ENCODE measurements around the gene AK9. TPM values are rescaled to one million over a fixed set of nuclear protein-coding genes. Genes with fewer than 3 reads are reported as not detected.

The AK9 gene
- total RNA-seq, 4 donors from 2014 or later = 9.1 to 15.7 (median 13.2) TPM

DNA sequence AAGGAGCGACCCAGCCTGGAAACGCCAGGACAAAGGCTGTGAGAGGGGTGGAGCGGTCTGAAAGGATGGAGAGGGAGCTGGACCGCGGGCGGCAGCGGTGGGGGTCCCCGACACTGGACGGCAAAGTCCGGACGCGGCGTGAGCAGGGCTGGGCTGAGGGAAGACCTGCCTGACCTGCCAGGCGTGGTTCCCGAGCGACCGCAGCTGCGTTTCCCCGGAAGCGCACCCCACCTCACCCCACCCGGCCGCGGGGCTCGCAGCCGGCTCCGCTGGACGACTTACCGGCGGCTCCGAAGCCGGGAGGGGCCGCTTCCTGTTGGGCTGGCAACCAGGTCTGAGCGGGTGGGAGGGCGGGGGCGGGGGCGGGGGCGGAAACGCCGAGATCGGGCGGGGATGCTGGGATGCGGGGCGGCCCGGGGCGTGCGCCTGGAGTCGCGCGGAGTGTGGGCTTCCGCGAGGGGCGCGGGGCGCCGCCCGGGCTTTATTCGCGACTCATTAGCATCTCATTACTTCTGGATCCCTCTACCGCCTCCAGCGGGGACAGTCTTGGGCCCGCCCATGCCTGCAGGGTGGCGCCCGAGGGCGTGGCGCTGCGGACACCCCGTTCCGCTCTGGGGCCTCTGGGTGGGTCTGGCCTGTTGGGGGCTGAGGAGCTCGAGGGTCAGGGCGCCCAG lies 235.4 kb downstream of the AK9 start, which contains the start of gene MICAL1:
Gene MICAL1 (minus strand): TSS at position 336 of the 674 bp plus-strand sequence. CDS start 1,576 bp downstream, outside the sequence.
- ATAC-seq = peak; percentile 73
- H3K36me3 ChIP-seq = peaks cover 0 to 13% of the 10 kb centered on the region in 2 donors
- WGBS, 2 donors (ENCODE audit: low coverage in 1 of 2) = 0% methylated on average over 8 to 13 of the region's 70 CpGs
- no peaks in the 10 kb centered on the region for H3K9me3 ChIP-seq
- no peaks in the 10 kb centered on the region for H3K27me3 ChIP-seq
- H3K27ac ChIP-seq = peak within 1 kb of the TSS in 3 of 4 donors; percentile 76 to 82 (median 81)
- H3K4me3 ChIP-seq = peak within 1 kb of the TSS; percentile 60 to 87
- H3K4me1 ChIP-seq = peaks cover 0 to 38% (median 12%) of the 10 kb centered on the region in 3 donors
- TF ChIP-seq POLR2A (IDR thresholded peaks at IDR 0.05) (peak; percentile 20 to 24), EP300 (IDR thresholded peaks at IDR 0.05) (no peak)
- TF ChIP-seq, protein P1, sequence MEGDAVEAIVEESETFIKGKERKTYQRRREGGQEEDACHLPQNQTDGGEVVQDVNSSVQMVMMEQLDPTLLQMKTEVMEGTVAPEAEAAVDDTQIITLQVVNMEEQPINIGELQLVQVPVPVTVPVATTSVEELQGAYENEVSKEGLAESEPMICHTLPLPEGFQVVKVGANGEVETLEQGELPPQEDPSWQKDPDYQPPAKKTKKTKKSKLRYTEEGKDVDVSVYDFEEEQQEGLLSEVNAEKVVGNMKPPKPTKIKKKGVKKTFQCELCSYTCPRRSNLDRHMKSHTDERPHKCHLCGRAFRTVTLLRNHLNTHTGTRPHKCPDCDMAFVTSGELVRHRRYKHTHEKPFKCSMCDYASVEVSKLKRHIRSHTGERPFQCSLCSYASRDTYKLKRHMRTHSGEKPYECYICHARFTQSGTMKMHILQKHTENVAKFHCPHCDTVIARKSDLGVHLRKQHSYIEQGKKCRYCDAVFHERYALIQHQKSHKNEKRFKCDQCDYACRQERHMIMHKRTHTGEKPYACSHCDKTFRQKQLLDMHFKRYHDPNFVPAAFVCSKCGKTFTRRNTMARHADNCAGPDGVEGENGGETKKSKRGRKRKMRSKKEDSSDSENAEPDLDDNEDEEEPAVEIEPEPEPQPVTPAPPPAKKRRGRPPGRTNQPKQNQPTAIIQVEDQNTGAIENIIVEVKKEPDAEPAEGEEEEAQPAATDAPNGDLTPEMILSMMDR (IDR thresholded peaks at IDR 0.05) = peak in 3 of 4 experiments; percentile 26 to 47 (median 39)

DNA sequence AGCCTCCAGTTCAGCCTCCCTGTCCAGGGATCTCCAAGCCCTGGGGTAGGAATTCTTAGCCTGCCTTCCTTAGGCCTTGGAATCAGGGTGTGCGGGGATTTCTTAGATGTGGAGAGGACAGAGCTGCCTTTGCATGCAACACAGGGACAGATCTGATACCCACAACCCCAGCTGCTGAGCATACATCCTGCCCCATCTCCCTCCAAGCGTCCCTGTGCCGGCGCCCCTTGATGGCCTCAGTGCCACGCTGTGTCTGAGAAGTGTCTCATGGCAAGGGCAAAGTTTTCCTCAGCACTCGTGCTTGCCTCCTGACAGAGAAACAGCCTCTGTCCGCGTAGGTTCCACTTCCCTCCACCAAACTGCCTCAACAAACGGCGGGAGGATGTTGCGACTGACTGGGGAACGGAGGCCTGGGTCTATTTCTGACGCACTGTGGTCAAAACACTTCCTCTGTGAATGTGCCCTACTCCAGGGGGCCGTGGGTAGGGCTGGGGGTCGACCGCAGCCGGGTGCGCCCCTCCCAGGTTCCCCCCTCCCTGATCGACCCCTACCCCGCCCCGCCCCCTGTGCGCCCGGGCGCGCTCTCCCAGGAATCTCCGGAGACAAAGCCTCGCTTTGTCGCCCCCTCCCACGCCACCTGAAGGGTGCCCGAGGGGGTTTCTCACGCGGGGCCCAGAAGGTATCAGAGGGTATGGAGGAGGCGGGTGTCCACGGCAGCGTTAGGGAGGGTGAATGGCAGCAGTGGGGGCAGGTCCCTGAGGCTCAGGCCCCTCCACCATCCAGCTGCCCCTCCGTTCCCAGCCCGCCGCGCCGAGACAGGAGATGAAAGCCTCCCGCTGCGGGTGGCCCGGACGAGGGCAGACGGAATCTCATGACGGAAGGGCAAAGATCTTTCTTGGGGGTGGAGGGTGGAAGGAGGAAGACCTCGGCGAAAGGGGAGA lies 236.2 kb downstream of the AK9 start:
- TF ChIP-seq POLR2AphosphoS5 (IDR thresholded peaks at IDR 0.05) (no peak), EP300 (IDR thresholded peaks at IDR 0.05) (no peak), POLR2A (IDR thresholded peaks at IDR 0.05) (no peak)
- TF ChIP-seq, protein P1 (IDR thresholded peaks at IDR 0.05) = no peak
- Histone ChIP-seq H3K4me3 (peak overlapping the region; percentile 60 to 87), H3K9me3 (no peaks in the 10 kb centered on the region), H3K27me3 (no peaks in the 10 kb centered on the region), H3K27ac (peak overlapping the region in 3 of 4 donors; percentile 76 to 82 (median 81)), H3K4me1 (peaks cover 0 to 32% (median 12%) of the 10 kb centered on the region in 3 donors), H3K36me3 (peaks cover 0 to 13% of the 10 kb centered on the region in 2 donors)
- peak; percentile 7 for ATAC-seq
- 0% methylated on average over 2 of the region's 48 CpGs for WGBS, 2 donors (ENCODE audit: low coverage in 1 of 2)

DNA sequence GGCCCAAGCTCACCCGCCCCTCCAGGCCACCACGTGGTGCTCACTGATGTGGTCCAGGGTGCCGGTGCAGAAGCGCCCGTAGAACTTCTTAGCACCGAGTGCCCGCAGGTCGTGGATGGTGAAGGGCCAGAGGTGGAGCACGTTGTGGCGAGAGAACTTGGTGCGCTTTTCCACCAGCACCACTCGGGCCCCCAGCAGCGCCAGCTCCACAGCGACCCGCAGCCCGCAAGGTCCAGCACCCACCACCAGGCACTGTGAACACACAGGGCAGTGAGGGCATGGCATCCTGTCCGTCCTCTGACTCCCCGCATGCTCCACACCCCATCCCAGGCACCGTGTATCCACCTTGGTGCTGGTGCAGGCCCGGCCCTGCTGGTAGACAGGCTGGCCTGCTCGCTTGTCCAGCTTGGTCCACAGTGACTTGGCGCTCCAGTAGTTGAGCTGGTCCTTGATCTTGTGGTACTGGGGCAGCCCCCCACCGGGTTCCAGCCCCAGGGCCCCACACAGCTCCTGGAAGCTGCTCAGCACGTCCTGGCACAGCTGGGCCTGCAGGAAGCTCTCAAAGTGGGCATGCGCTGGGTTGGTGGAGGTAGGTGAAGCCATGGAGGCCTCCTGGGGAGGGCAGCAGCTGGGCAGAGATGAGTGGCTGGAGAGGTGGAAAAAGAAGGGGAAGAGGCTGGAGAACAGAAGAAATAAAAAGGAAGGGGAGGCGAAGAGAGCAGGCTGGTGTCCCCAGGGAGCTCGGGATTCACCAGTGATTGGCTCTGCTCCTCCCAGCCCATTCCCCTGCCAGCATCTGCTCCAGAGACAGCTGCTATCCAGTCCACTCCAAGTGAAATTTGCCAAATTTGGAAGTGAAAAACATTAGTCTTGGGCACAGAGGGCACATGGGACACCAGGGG lies 237.2 kb downstream of the AK9 start:
- H3K4me1 ChIP-seq = peaks cover 0 to 32% (median 12%) of the 10 kb centered on the region in 3 donors
- WGBS, 2 donors (ENCODE audit: low coverage in 1 of 2) = 60 to 74% methylated on average over 2 of the region's 27 CpGs
- ATAC-seq = no peak
- H3K4me3 ChIP-seq = peak overlapping the region in 1 of 2 donors; percentile 87
- no peaks in the 10 kb centered on the region for H3K9me3 ChIP-seq
- H3K27me3 ChIP-seq = no peaks in the 10 kb centered on the region
- H3K27ac ChIP-seq = peak overlapping the region in 3 of 4 donors; percentile 76 to 82 (median 81)
- TF ChIP-seq, protein P1 (IDR thresholded peaks at IDR 0.05) = no peak
- TF ChIP-seq EP300 (IDR thresholded peaks at IDR 0.05) (no peak), POLR2A (IDR thresholded peaks at IDR 0.05) (no peak), POLR2AphosphoS5 (IDR thresholded peaks at IDR 0.05) (no peak)
- peaks cover 0 to 13% of the 10 kb centered on the region in 2 donors for H3K36me3 ChIP-seq

DNA sequence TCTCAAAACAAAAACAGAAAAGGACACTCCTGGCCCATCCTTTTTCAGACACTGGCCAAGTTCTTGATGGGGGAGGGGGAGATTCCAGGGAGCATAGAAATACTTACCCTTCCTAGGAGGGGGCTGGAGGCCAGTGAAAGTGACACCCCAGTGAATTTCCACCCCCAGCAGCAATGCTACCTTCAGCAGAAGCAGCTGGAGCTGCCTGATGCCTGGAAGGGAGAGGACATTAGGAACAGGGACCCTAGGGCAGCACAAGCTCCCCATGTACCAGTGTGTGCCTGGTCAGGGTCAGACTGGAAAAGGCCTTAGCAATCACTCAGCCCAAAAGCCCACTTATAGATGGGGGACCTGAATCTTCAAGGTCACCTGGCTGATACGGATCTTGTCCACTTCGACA lies 237.8 kb downstream of the AK9 start:
- Histone ChIP-seq H3K4me3 (no peak overlapping the region), H3K36me3 (peaks cover 0 to 13% of the 10 kb centered on the region in 2 donors), H3K27ac (no peak overlapping the region), H3K27me3 (no peaks in the 10 kb centered on the region), H3K9me3 (no peaks in the 10 kb centered on the region), H3K4me1 (peaks cover 0 to 32% (median 12%) of the 10 kb centered on the region in 3 donors)
- no CpG with 5 or more reads among the region's 2 CpGs for WGBS, 2 donors (ENCODE audit: low coverage in 1 of 2)
- ATAC-seq = no peak
- TF ChIP-seq POLR2A (IDR thresholded peaks at IDR 0.05) = no peak
